Peyer's patch (tissue), 4 donors: Measurements from ENCODE around the gene PDXK. TPM values are rescaled to one million over a fixed set of nuclear protein-coding genes. Genes with fewer than 3 reads are reported as not detected.

Source experiments
- DNase-seq, 3 donors: peaks; one replicate each; pipeline ENCODE4 v3.0.0-alpha.2; 2017 to 2019
- H3K27ac ChIP-seq, 4 donors: fragments of 200-600 bp; sonication (generic); one replicate each; pipeline ENCODE4 v1.5.1; 2016 to 2019
- H3K27me3 ChIP-seq, 2 donors: fragments of 200-600 bp; sonication (generic); one replicate each; pipeline ENCODE4 v1.5.1; 2019
- H3K36me3 ChIP-seq, 3 donors: fragments of 200-600 bp; sonication (generic); one replicate each; pipeline ENCODE4 v1.5.1; 2016 to 2019
- H3K4me1 ChIP-seq, 4 donors: fragments of 200-600 bp; sonication (generic); one replicate each; pipeline ENCODE4 v1.5.1; 2016 to 2019
- H3K4me3 ChIP-seq, 4 donors: fragments of 200-600 bp; sonication (generic); 1 replicate in 3 of 4; 2 replicates in 1 of 4; pipeline ENCODE4 v1.5.1; 2016 to 2019; ENCODE audit warnings: mild to moderate bottlenecking in 1 of 4
- H3K9me3 ChIP-seq, 4 donors: fragments of 200-600 bp; sonication (generic); one replicate each; pipeline ENCODE4 v1.5.1; 2016 to 2019; ENCODE audit warnings: mild to moderate bottlenecking in 1 of 4
- CTCF ChIP-seq, 6 experiments: fragments of 450-650 bp in 4 of 6; fragments of 200-600 bp in 2 of 6; sonication (generic) in 1 of 6; IDR thresholded peaks; one replicate each; pipeline ENCODE4 v1.5.1; 2017 to 2019; ENCODE audit warnings: antibody characterized with exemption in 6 of 6, mild to moderate bottlenecking in 3 of 6, moderate library complexity in 1 of 6
- POLR2A ChIP-seq, 2 donors: fragments of 450-650 bp; IDR thresholded peaks; one replicate each; pipeline ENCODE4 v1.5.1; 2017; ENCODE audit warnings: antibody characterized with exemption in 2 of 2, mild to moderate bottlenecking in 2 of 2, moderate library complexity in 2 of 2
- total RNA-seq, 4 donors: library from RNA; depleted of rRNA; stranded (reverse); fragments of >200 nt; gene quantifications; one replicate each; pipeline ENCODE4 v1.1.0, GENCODE V29; 2016

PDXK gene
- total RNA-seq, 4 donors from 2014 or later, result 83.3 to 206 (median 152) TPM

DNA sequence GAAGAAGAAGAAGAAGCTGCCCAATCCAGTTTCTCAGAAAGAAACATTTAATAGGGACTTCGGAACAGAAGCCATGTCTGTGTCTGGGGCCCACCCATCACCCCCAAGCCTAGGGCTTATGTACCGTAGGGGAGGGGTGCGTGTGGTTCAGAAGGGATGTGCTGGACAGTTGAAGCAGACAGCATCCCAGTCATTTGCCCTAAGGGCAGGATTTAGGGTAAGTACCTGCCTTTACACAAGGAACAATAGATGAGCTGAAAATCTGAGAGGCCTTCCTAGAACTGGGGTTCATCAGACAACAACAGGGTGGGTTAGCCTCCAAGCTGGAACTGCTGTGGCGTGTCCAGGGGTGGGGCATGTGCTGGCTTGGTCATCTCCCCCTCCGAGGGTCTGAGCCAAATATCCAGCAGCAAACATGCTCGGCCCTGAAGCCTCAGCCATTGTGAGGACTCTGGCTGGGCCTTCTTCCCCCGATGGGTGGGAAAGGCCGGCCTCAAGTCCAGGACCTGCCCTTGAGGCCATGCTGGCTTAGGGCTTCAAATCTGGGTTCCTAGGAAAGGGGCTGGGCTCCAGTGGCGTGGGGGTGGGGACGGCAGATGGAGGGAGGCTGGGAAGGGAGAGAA lies 45.1 kb downstream of the PDXK start:
- no peaks in the 10 kb centered on the region for H3K9me3 ChIP-seq
- H3K36me3 ChIP-seq, result peaks cover 0 to 25% (median 0%) of the 10 kb centered on the region in 3 donors
- no peak for DNase-seq
- TF ChIP-seq CTCF (IDR thresholded peaks at IDR 0.05), result no peak
- no peak for TF ChIP-seq POLR2A (IDR thresholded peaks at IDR 0.05)
- H3K4me1 ChIP-seq, result peaks cover 0 to 24% (median 1%) of the 10 kb centered on the region in 4 donors
- H3K27ac ChIP-seq, result no peak overlapping the region
- H3K4me3 ChIP-seq, result no peak overlapping the region
- H3K27me3 ChIP-seq, result no peaks in the 10 kb centered on the region

GRCh38 chr21:43764576-43765495 lies 45.9 kb downstream of the PDXK start:
- H3K4me3 ChIP-seq, result no peak overlapping the region
- no peak for TF ChIP-seq CTCF (IDR thresholded peaks at IDR 0.05)
- TF ChIP-seq POLR2A (IDR thresholded peaks at IDR 0.05), result no peak
- H3K4me1 ChIP-seq, result peaks cover 0 to 24% (median 1%) of the 10 kb centered on the region in 4 donors
- DNase-seq, result no peak
- H3K9me3 ChIP-seq, result no peaks in the 10 kb centered on the region
- no peak overlapping the region for H3K27ac ChIP-seq
- H3K36me3 ChIP-seq, result peaks cover 0 to 17% (median 0%) of the 10 kb centered on the region in 3 donors
- no peaks in the 10 kb centered on the region for H3K27me3 ChIP-seq

GRCh38 chr21:43766734-43767497 lies 48.0 kb downstream of the PDXK start:
- Histone ChIP-seq H3K9me3 (no peaks in the 10 kb centered on the region), H3K27ac (no peak overlapping the region), H3K36me3 (peaks cover 0 to 3% (median 0%) of the 10 kb centered on the region in 3 donors), H3K4me3 (no peak overlapping the region), H3K4me1 (peaks cover 0 to 24% (median 1%) of the 10 kb centered on the region in 4 donors), H3K27me3 (no peaks in the 10 kb centered on the region)
- DNase-seq, result no peak
- TF ChIP-seq CTCF (IDR thresholded peaks at IDR 0.05), result peak in 2 of 6 experiments; percentile 12 to 25
- TF ChIP-seq POLR2A (IDR thresholded peaks at IDR 0.05), result no peak

GRCh38 chr21:43767498-43767983 lies 48.6 kb downstream of the PDXK start:
- H3K27ac ChIP-seq, result peak overlapping the region in 3 of 4 donors; percentile 42 to 66 (median 59)
- no peak overlapping the region for H3K4me3 ChIP-seq
- TF ChIP-seq POLR2A (IDR thresholded peaks at IDR 0.05) (no peak), CTCF (IDR thresholded peaks at IDR 0.05) (no peak)
- no peaks in the 10 kb centered on the region for H3K9me3 ChIP-seq
- peaks cover 0 to 24% (median 1%) of the 10 kb centered on the region in 4 donors for H3K4me1 ChIP-seq
- no peaks in the 10 kb centered on the region for H3K36me3 ChIP-seq
- no peaks in the 10 kb centered on the region for H3K27me3 ChIP-seq
- DNase-seq, result no peak
